ENCODE results near the gene TXNL4B. TPM values are rescaled to one million over a fixed set of nuclear protein-coding genes. Genes with fewer than 3 reads are reported as not detected.
A peak's percentile ranks its signal among the peaks of the same experiment; 100 is the strongest.

Gene TXNL4B
- 10 to 100 TPM in 1 of 2 donors, 1 to 10 TPM in 1; 8.8 to 10.4 TPM for total RNA-seq
- long read RNA-seq, transcript TXNL4B-201 (4 exons, 2,556 nt) = major isoform, 7 of 8 reads
- long read RNA-seq, partial matches to known transcripts = 0 of 8 reads
- long read RNA-seq, other reads (novel, unspliced or antisense) = 1 of 8 reads

- DNase-seq (peak; percentile 93 to 96), ATAC-seq (peak; percentile 96)
- intact Hi-C loops (cut with DNase I, micrococcal nuclease) = loop anchor here in 1 of 2 donors (10.0 kb wide), 1 partner anchor 79 kb away; no protein-coding TSS in a partner anchor
Measured at GRCh38 chr16:72093448-72094265, at the start of gene TXNL4B, which contains the start of gene DHX38. Gene TXNL4B, minus strand, starts transcription at chr16:72093620. Its CDS starts 2,871 bp downstream, at chr16:72090749. Gene DHX38, plus strand, starts transcription at chr16:72093847. Its CDS starts 2,311 bp downstream, at chr16:72096158.

GRCh38 chr16:72142476-72142875 is 49.1 kb upstream of the TXNL4B start:
- intact Hi-C loops (cut with DNase I, micrococcal nuclease) = no loop called here
- ATAC-seq (no peak), DNase-seq (no peak)

GRCh38 chr16:72139908-72140307 is 46.5 kb upstream of the TXNL4B start:
- intact Hi-C loops (cut with DNase I, micrococcal nuclease) = no loop called here
- ATAC-seq = no peak
- DNase-seq = no peak

- ATAC-seq (no peak), DNase-seq (no peak)
- intact Hi-C loops (cut with DNase I, micrococcal nuclease) = no loop called here
Measured at GRCh38 chr16:72138064-72138572, 44.7 kb upstream of the TXNL4B start.

- no peak for DNase-seq
- no peak for ATAC-seq
- intact Hi-C loops (cut with DNase I, micrococcal nuclease) = no loop called here
Measured at GRCh38 chr16:72137380-72138063, 44.1 kb upstream of the TXNL4B start.

- no peak for ATAC-seq
- no peak for DNase-seq
- intact Hi-C loops (cut with DNase I, micrococcal nuclease) = no loop called here
Measured at GRCh38 chr16:72134507-72134906, 41.1 kb upstream of the TXNL4B start.

- DNase-seq = no peak
- intact Hi-C loops (cut with DNase I, micrococcal nuclease) = no loop called here
- no peak for ATAC-seq
Measured at GRCh38 chr16:72132726-72133125, 39.3 kb upstream of the TXNL4B start.

- DNase-seq = no peak
- intact Hi-C loops (cut with DNase I, micrococcal nuclease) = no loop called here
- ATAC-seq = no peak
Measured at GRCh38 chr16:72131036-72131435, 37.6 kb upstream of the TXNL4B start.

GRCh38 chr16:72129976-72130656 is 36.7 kb upstream of the TXNL4B start:
- ATAC-seq = no peak
- intact Hi-C loops (cut with DNase I, micrococcal nuclease) = no loop called here

GRCh38 chr16:72128701-72129100 is 35.3 kb upstream of the TXNL4B start:
- no peak for ATAC-seq
- intact Hi-C loops (cut with DNase I, micrococcal nuclease) = no loop called here
- DNase-seq = no peak

More at GRCh38 chr16:72129976-72130656, 36.7 kb upstream of the TXNL4B start:
- no peak for DNase-seq

GRCh38 chr16:72126429-72126765 is 33.0 kb upstream of the TXNL4B start:
- intact Hi-C loops (cut with DNase I, micrococcal nuclease) = no loop called here
- DNase-seq (no peak), ATAC-seq (peak; percentile 58)

GRCh38 chr16:72125635-72126428 is 32.4 kb upstream of the TXNL4B start:
- peak; percentile 44 to 47 for DNase-seq
- peak; percentile 79 for ATAC-seq
- intact Hi-C loops (cut with DNase I, micrococcal nuclease) = no loop called here

GRCh38 chr16:72124761-72125634 is 31.6 kb upstream of the TXNL4B start:
- peak; percentile 68 to 73 for DNase-seq
- intact Hi-C loops (cut with DNase I, micrococcal nuclease) = no loop called here
- peak; percentile 86 for ATAC-seq

GRCh38 chr16:72124148-72124547 is 30.7 kb upstream of the TXNL4B start:
- no peak for ATAC-seq
- no peak for DNase-seq
- intact Hi-C loops (cut with DNase I, micrococcal nuclease) = no loop called here

- intact Hi-C loops (cut with DNase I, micrococcal nuclease) = no loop called here
- ATAC-seq (no peak), DNase-seq (no peak)
Measured at GRCh38 chr16:72123426-72123825, 30.0 kb upstream of the TXNL4B start.

- ATAC-seq (no peak), DNase-seq (no peak)
- intact Hi-C loops (cut with DNase I, micrococcal nuclease) = no loop called here
Measured at GRCh38 chr16:72122916-72123315, 29.5 kb upstream of the TXNL4B start.

- intact Hi-C loops (cut with DNase I, micrococcal nuclease) = no loop called here
- DNase-seq (no peak), ATAC-seq (no peak)
Measured at GRCh38 chr16:72122308-72122707, 28.9 kb upstream of the TXNL4B start.

Measured in left colon (tissue), 2 donors.